Right cardiac atrium (tissue), 5 donors: ENCODE measurements around the gene ZNF579. TPM values are rescaled to one million over a fixed set of nuclear protein-coding genes. Genes with fewer than 3 reads are reported as not detected.

Experiments
- ATAC-seq, 2 donors: fragments of 200-7000 bp; cut with Tn5 transposase; one replicate each; pipeline versions ENCODE4 v1.8.0 to v1.9.1; 2020; ENCODE audit warnings: moderate library complexity in 2 of 2, mild to moderate bottlenecking in 1 of 2
- DNase-seq, 3 donors: peaks; one replicate each; pipeline ENCODE4 v3.0.0-alpha.2; 2020
- H3K27ac ChIP-seq: one replicate; pipeline ENCODE4 v1.5.1; 2013; ENCODE audit warnings: mild to moderate bottlenecking, low read length, control low read depth, moderate library complexity
- H3K27me3 ChIP-seq: one replicate; pipeline ENCODE4 v1.6.1; 2013; ENCODE audit not compliant: control insufficient read depth, insufficient read depth
- H3K4me1 ChIP-seq: one replicate; pipeline ENCODE4 v1.6.1; 2013; ENCODE audit warnings: low read length; ENCODE audit not compliant: control insufficient read depth, insufficient read depth
- H3K4me3 ChIP-seq: one replicate; pipeline ENCODE4 v1.5.1; 2013; ENCODE audit warnings: low read length, control low read depth
- H3K9me3 ChIP-seq: one replicate; pipeline ENCODE4 v1.6.1; 2013; ENCODE audit warnings: low read length; ENCODE audit not compliant: control insufficient read depth
- WGBS: extraction: QIAGEN DNeasy Blood & Tissue Kit; methylation state at CpG from one replicate; pipeline ENCODE4 v1.1.7; 2013; 5-methylcytosine and 5-hydroxymethylcytosine counted together
- intact Hi-C, 4 donors: fragments of 100-400 bp; cut with DNase I; formaldehyde crosslinking; loops; one replicate each; pipeline versions ENCODE4 v1.11.0 to v1.14.0; 2022 to 2023
- polyA plus RNA-seq: library from polyadenylated mRNA; stranded (reverse); fragments of 200-250 nt; gene quantifications from one replicate; pipeline ENCODE4 v1.2.3, GENCODE V29; 2013
- total RNA-seq, 4 donors: library from RNA; stranded (reverse); fragmentation: NEBNext Ultra II Directional; extraction: Animal tissue kit (Norgen Biotek cat#: 25700); gene quantifications; one replicate each; pipeline ENCODE4 v1.2.1, GENCODE V29; 2021
- donor health status: healthy with polysubstance abuse.
- donor health status: DM: no; HTN: yes; CAD: no.
- donor health status: DM: no; HTN: no; CAD: no.
- donor health status: DM: no; HTN: yes; CAD: no; lungs with severe emphysema.
- donor health status: DM: yes; HTN: yes; CAD: no.

The ZNF579 gene
- total and polyA plus RNA-seq, 5 donors: 10.2 to 15.5 (median 13.3) TPM

- DNase-seq: peak in 2 of 3 donors; percentile 38 to 74
- H3K27ac ChIP-seq: no peak overlapping the region
- H3K4me1 ChIP-seq: peaks cover 3% of the 10 kb centered on the region
Measured at GRCh38 chr19:55602104-55603001, 21.7 kb upstream of the ZNF579 start.

GRCh38 chr19:55601084-55601483 lies 20.4 kb upstream of the ZNF579 start:
- no peak for DNase-seq
- intact Hi-C loops: loop anchor here in 1 of 4 donors (10.0 kb wide), 1 partner anchor 86 kb away; no protein-coding TSS in a partner anchor
- Histone ChIP-seq H3K27me3 (no peaks in the 10 kb centered on the region), H3K9me3 (no peaks in the 10 kb centered on the region), H3K4me1 (no peaks in the 10 kb centered on the region), H3K27ac (peak overlapping the region; percentile 76), H3K4me3 (peak overlapping the region; percentile 71)
- WGBS: 72% methylated on average over 4 of the region's 4 CpGs
- ATAC-seq: no peak

More at GRCh38 chr19:55602104-55603001, 21.7 kb upstream of the ZNF579 start:
- Histone ChIP-seq H3K9me3 (no peaks in the 10 kb centered on the region), H3K4me3 (no peak overlapping the region), H3K27me3 (no peaks in the 10 kb centered on the region)
- intact Hi-C loops: loop anchor here in 1 of 4 donors (10.0 kb wide), 1 partner anchor 88 kb away; no protein-coding TSS in a partner anchor
- 90% methylated on average over 60 of the region's 60 CpGs for WGBS
- no peak for ATAC-seq

- H3K27me3 ChIP-seq: no peaks in the 10 kb centered on the region
- DNase-seq (no peak), ATAC-seq (no peak)
- H3K4me1 ChIP-seq: no peaks in the 10 kb centered on the region
- peak overlapping the region; percentile 76 for H3K27ac ChIP-seq
- intact Hi-C loops: loop anchor here in 1 of 4 donors (10.0 kb wide), 1 partner anchor 86 kb away; no protein-coding TSS in a partner anchor
- H3K4me3 ChIP-seq: peak overlapping the region; percentile 71
- 6% methylated on average over 15 of the region's 15 CpGs for WGBS
- H3K9me3 ChIP-seq: no peaks in the 10 kb centered on the region
Measured at GRCh38 chr19:55600662-55601028, 20.0 kb upstream of the ZNF579 start.

GRCh38 chr19:55599842-55600661 lies 19.4 kb upstream of the ZNF579 start, which contains the start of gene ZNF524:
Gene ZNF524 (plus strand): TSS chr19:55600288. CDS start chr19:55602113, 1,825 bp downstream.
- DNase-seq: peak; percentile 88 to 95 (median 94)
- under 1% methylated on average over 97 of the region's 97 CpGs for WGBS
- intact Hi-C loops: loop anchor here in 2 of 4 donors (10.0 kb wide), 1 partner anchor 85 kb away; no protein-coding TSS in a partner anchor

GRCh38 chr19:55599468-55599841 lies 18.8 kb upstream of the ZNF579 start, which contains the start of gene FIZ1:
Gene FIZ1 (minus strand): TSS chr19:55599517. CDS start chr19:55597865, 1,652 bp downstream.
- Histone ChIP-seq H3K4me3 (peak within 1 kb of the TSS; percentile 71), H3K27me3 (no peaks in the 10 kb centered on the region), H3K9me3 (no peaks in the 10 kb centered on the region), H3K27ac (peak within 1 kb of the TSS; percentile 99), H3K4me1 (no peaks in the 10 kb centered on the region)
- intact Hi-C loops: loop anchor here in 1 of 4 donors (10.0 kb wide), 1 partner anchor 85 kb away; no protein-coding TSS in a partner anchor
- under 1% methylated on average over 23 of the region's 23 CpGs for WGBS
- ATAC-seq: peak; percentile 93 to 94
- DNase-seq: peak; percentile 98 to 99 (median 99)

More at GRCh38 chr19:55599842-55600661, 19.4 kb upstream of the ZNF579 start, which contains the start of gene ZNF524:
- ATAC-seq: peak; percentile 64 to 67
- Histone ChIP-seq H3K4me3 (peak within 1 kb of the TSS; percentile 71), H3K9me3 (no peaks in the 10 kb centered on the region), H3K27ac (peak within 1 kb of the TSS; percentile 99), H3K27me3 (no peaks in the 10 kb centered on the region), H3K4me1 (no peaks in the 10 kb centered on the region)

- 6% methylated on average over 26 of the region's 26 CpGs for WGBS
- Histone ChIP-seq H3K4me1 (no peaks in the 10 kb centered on the region), H3K4me3 (peak overlapping the region; percentile 71), H3K27me3 (no peaks in the 10 kb centered on the region), H3K27ac (peak overlapping the region; percentile 99), H3K9me3 (no peaks in the 10 kb centered on the region)
- intact Hi-C loops: loop anchor here in 1 of 4 donors (10.0 kb wide), 1 partner anchor 84 kb away; no protein-coding TSS in a partner anchor
- DNase-seq: peak; percentile 93 to 96 (median 95)
- peak; percentile 85 to 89 for ATAC-seq
Measured at GRCh38 chr19:55598719-55599467, 18.2 kb upstream of the ZNF579 start.

GRCh38 chr19:55598034-55598433 lies 17.4 kb upstream of the ZNF579 start:
- ATAC-seq (no peak), DNase-seq (no peak)
- Histone ChIP-seq H3K9me3 (no peaks in the 10 kb centered on the region), H3K27me3 (no peaks in the 10 kb centered on the region), H3K27ac (no peak overlapping the region), H3K4me1 (no peaks in the 10 kb centered on the region), H3K4me3 (no peak overlapping the region)
- 87% methylated on average over 9 of the region's 9 CpGs for WGBS
- intact Hi-C loops: loop anchor here in 1 of 4 donors (10.0 kb wide), 1 partner anchor 83 kb away; no protein-coding TSS in a partner anchor

GRCh38 chr19:55597501-55597921 lies 16.9 kb upstream of the ZNF579 start:
- Histone ChIP-seq H3K4me1 (no peaks in the 10 kb centered on the region), H3K27me3 (no peaks in the 10 kb centered on the region), H3K9me3 (no peaks in the 10 kb centered on the region), H3K27ac (no peak overlapping the region), H3K4me3 (no peak overlapping the region)
- WGBS: 97% methylated on average over 30 of the region's 30 CpGs
- DNase-seq: peak; percentile 37 to 74 (median 68)
- no peak for ATAC-seq
- intact Hi-C loops: loop anchor here in 1 of 4 donors (10.0 kb wide), 1 partner anchor 83 kb away; no protein-coding TSS in a partner anchor

- intact Hi-C loops: loop anchor here in 1 of 4 donors (10.0 kb wide), 1 partner anchor 82 kb away; no protein-coding TSS in a partner anchor
- H3K27me3 ChIP-seq: no peaks in the 10 kb centered on the region
- ATAC-seq (no peak), DNase-seq (peak in 1 of 3 donors; percentile 2)
- WGBS: 98% methylated on average over 3 of the region's 3 CpGs
- no peak overlapping the region for H3K27ac ChIP-seq
- H3K4me3 ChIP-seq: no peak overlapping the region
- no peaks in the 10 kb centered on the region for H3K4me1 ChIP-seq
- no peaks in the 10 kb centered on the region for H3K9me3 ChIP-seq
Measured at GRCh38 chr19:55596304-55596703, 15.7 kb upstream of the ZNF579 start.
